ENCODE data around the gene ZNF853.
"Not testable (repeated sequence)": the region's sequence is repeated elsewhere in the genome, so short reads cannot be mapped to it uniquely, and the experiment has no call there.

The ZNF853 gene

GRCh38 chr7:6606866-6607583, 8.4 kb upstream of the ZNF853 start:
- no peak for DNase-seq (ENCODE audit: low spot score)

- DNase-seq (ENCODE audit: low spot score), result no peak
These were observed 7.8 kb upstream of the ZNF853 start for GRCh38 chr7:6607651-6608051.

- no peak for DNase-seq (ENCODE audit: low spot score)
These were observed 7.3 kb upstream of the ZNF853 start for GRCh38 chr7:6608081-6608480.

GRCh38 chr7:6608794-6609193, 6.6 kb upstream of the ZNF853 start:
- DNase-seq (ENCODE audit: low spot score), result no peak

GRCh38 chr7:6612819-6613218, 2.6 kb upstream of the ZNF853 start:
- no peak for DNase-seq (ENCODE audit: low spot score)

DNA sequence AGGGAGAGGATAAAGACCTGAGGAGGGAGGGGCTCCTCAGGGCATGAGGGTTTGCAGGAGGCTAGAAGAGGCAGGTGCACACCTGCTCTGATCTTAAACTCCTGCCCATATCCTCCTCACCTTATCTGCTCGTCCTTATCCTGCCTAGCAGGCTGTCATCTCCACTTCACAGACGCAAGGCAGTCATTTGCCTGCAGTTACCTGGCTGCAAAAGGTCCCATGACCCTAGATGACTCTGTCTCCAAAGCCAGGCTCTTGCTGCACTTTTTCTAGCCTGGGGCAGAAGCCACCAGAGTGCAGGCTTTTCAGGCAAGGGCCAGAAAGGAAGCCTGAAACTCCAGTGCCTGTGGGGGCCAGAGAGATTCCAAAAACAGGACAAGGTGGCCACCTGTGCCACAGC, 1.7 kb upstream of the ZNF853 start:
- no peak for DNase-seq (ENCODE audit: low spot score)

DNA sequence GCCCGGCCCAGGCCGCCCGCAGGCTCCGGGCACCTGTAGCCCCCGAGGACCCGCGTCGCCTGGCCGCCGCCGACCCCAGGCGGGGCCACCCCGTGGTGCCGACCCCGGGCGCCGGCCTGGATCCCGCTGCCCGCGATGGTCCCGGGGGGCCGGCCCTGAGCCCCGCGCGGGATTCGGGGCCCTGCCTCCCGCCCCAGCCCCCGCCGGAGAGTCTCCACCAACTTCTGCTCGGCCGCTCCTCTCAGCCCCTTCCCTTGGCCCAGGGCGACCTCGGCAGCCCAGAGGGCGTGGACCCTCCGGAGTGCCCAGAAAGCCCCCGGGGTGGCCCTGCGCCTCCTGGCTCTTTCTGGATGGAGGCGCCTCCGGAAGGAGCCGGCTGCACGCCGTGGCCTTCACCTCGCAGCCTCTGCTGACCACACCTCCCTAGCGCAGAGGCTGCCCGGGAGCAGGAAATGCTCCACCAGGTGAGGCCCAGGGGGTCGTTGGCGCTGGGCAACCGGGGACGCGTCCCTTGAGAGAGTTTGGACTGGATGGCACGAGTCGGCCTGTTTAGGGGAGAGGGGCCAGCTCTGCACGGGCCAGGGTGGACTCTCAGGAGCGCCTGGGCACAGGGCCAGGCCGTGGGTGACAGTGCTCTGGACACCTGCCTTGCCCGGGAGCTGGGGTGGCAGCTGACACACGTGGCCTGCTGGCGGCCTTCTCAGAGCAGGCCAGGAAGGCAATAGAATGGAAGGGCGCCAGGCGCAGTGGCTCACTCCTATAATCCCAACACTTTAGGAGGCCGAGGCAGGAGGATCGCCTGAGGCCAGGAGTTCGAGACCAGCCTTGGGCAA, 529 bp downstream of the ZNF853 start:
- DNase-seq (ENCODE audit: low spot score), result no peak

GRCh38 chr7:6616854-6617643, 1.6 kb downstream of the ZNF853 start:
- DNase-seq (ENCODE audit: low spot score), result no peak

- no peak for DNase-seq (ENCODE audit: low spot score)
These were observed 3.2 kb downstream of the ZNF853 start for GRCh38 chr7:6618621-6619020.

- no peak for DNase-seq (ENCODE audit: low spot score)
These were observed 4.6 kb downstream of the ZNF853 start for GRCh38 chr7:6619961-6620360.

GRCh38 chr7:6621195-6622133, 6.1 kb downstream of the ZNF853 start:
- no peak for DNase-seq (ENCODE audit: low spot score)

DNA sequence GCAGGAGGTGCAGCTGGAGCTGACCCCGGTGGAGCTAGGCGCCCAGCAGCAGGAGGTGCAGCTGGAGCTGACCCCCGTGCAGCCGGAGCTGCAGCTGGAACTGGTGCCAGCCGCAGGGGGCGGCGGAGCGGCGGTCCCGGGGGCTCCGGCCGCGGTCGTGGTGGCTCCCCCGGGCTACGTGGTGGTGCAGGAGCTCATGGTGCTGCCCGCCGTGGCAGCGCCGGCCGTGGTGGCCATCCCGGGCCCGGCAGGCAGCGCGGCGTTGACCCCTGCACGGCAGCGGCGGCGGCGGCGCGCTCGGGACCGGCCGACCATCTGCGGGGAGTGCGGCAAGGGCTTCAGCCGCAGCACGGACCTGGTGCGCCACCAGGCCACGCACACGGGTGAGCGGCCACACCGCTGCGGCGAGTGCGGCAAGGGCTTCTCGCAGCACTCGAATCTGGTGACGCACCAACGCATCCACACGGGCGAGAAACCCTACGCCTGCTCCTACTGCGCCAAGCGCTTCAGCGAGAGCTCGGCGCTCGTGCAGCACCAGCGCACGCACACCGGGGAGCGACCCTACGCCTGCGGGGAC, 6.8 kb downstream of the ZNF853 start:
- DNase-seq (ENCODE audit: low spot score), result no peak

DNA sequence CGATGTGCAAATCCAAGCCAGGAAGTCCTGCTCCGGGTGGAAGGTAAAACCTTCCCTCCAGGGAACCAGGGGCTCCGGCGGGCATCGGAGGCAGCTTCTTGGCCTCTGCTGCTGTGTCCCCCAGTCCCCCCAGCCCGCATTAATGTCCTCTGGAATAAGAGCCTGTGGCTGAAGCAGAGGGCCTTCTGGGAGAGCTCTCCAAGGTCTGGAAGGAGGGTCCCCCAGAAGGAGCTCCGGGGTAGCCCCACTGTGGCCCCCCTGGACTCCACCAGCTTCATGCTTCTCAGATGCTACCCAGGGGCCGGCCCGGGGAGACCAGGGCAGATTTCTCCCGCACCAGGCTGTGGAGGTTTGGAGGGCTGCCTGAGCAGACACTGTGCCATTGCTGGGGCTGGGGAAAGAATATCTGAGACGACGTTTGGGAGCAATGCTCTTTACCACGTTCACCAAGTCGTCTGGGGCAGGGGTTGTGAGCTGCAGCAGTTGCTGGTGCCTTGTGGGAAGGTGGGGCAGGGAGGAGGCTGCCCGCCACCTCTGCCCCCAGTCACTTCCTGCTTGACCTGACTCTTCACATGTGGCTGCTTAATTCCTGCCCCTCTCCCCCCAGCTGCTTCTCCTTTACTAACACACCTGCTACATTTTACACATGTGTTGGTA, 8.3 kb downstream of the ZNF853 start:
- DNase-seq (ENCODE audit: low spot score), result no peak

DNA sequence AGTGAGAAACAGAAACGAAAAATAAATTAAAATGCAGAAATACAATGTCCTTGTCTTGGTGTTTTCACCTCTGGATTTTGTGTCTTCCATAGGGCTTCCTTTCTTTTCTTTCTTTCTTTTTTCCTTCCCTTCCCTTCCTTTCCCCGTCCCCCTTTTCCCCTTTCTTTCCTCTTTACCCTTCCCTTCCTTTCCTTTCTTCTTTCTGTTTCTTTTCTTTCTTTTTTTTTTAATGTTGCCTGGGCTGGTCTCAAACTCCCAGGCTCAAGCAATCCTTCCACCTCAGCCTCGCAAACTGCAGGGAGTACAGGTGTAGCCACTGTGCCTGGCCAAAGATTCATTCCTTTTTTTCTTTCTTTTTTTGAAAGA, 8.8 kb downstream of the ZNF853 start:
- no peak for DNase-seq (ENCODE audit: low spot score)

DNA sequence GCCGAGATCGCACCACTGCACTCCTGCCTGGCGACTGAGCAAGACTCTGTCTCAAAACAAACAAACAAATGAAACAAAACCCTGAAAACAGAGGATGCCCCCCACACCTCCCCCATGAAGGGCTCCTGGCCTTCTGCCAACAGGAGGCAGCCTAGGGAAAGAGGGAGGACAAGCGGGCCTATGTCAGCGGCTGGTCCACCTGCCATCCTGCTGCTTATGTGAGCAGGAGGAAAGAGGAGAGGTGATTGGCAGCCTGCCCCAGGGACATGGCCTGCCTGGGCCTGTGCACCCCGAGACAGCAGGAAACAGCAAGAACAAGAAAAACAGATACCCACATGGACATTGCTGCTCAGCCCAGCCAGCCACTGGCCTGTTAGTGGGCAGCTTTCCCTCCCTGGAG, 12.6 kb downstream of the ZNF853 start:
- DNase-seq (ENCODE audit: low spot score), result no peak

DNA sequence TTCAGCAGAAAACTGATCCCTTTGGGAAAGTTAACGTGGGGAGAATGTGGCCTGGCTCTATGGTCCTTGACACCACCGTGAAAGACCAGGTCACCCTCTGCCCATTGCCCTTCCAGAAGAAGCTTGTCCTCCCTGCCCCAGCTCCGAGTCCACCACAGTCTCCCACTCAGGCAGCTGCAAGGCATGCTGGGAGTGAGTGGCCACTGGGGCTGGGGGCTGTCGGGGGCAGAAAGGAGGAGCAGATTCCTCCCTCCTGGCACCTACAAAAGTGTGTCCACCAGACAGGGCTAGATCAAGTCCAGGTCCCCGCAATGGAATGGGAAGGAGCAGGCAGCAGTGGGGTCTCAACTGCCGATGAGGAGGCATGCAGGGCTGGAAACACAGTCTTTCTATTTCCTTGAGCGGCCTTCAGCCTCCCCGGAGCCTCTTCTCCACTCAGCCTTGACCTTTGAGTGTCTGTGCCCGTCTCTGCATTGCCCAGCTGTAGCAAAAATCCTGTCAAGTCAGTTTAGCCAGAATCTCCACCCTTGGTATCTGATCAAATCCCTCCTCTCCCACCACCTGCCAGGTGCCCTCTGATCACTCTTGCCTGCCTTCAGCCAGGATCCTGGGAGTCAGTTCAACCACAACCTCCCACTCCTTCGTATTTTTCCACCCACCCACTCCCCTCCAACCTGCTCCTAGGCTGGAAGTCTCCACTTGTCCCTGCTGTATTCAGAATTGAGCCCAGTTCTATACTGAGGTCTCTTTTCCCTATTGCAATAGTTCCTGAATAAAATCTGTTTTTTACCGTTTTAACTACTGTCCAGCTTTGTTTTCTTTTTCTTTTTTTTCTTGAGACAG, 14.8 kb downstream of the ZNF853 start:
- DNase-seq (ENCODE audit: low spot score), result no peak

DNA sequence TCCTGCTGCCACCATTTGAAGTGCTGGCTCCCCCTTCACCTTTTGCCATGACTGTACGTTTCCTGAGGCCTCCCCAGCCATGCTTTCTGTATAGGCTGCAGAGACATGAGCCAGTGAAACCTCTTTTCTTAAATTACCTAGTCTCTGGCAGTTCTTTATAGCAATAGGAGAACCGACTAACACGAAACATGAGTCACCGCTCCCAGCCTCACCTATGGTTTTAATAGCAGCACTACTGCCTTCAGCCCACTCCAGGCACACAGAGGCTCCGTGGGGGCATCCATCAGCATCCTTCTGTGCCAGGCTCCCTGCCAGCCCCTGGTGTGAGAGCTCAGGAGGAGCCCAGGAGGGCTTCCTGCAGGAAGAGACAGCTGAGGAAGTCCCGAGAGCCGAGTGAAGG, 16.2 kb downstream of the ZNF853 start:
- no peak for DNase-seq (ENCODE audit: low spot score)

DNA sequence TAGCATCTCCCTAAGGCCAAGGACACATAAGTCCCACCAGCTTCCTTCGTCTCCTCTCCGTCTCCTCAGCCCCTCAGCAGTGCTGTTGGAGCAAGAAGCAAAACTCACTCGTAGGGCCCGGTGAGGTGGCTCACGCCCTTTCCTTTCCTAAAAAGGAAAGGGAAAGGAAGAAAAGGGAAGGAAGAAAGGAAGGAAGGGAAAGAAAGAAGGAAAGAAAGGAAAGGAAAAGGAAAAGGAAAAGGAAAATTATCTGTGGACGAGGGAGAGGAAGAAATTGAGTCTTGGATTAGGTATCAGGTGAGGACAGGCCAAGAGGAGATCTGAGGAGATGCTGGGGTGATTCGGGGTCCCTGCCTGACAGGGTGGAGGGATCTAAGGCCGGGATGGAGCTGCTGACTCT, 18.6 kb downstream of the ZNF853 start:
- no peak for DNase-seq (ENCODE audit: low spot score)

DNA sequence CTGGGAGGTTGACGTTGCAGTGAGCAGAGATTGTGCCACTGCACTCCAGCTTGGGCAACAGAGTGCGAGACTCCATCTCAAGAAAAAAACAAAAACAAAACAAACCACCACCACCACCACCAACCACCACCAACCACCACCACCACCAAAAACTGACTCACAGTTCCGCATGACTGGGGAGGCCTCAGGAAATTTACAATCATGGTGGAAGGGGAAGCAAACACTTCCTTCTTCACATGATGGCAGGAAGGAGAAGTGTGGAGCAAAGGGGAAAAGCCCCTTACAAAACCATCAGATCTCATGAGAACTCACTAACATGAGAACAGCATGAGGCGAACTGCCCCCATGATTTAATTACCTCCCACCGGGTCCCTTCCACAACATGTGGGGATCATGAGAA, 19.6 kb downstream of the ZNF853 start:
- not testable (repeated sequence) for DNase-seq (ENCODE audit: low spot score)
